Stimulated activated CD4-positive, alpha-beta T cell treated with anti-CD3 and anti-CD28 coated beads, Interleukin-4, amount 100 ng/mL, for 48 hours (primary cell): ENCODE data around the gene NLK.

Source experiments
- DNase-seq, 2 donors: peaks; one replicate each; pipeline ENCODE4 v3.0.0-alpha.2; 2020; ENCODE audit warnings: low read depth in 2 of 2

Gene NLK

GRCh38 chr17:28113269-28113668 is 70.8 kb downstream of the NLK start:
- no peak for DNase-seq

- no peak for DNase-seq
Measured at GRCh38 chr17:28115046-28115445, 72.6 kb downstream of the NLK start.

GRCh38 chr17:28117304-28117703 is 74.8 kb downstream of the NLK start:
- DNase-seq, result no peak

GRCh38 chr17:28118362-28118761 is 75.9 kb downstream of the NLK start:
- DNase-seq, result no peak

GRCh38 chr17:28119046-28119445 is 76.6 kb downstream of the NLK start:
- DNase-seq, result no peak

- DNase-seq, result no peak
Measured at GRCh38 chr17:28119560-28119959, 77.1 kb downstream of the NLK start.

- no peak for DNase-seq
Measured at GRCh38 chr17:28120766-28121165, 78.3 kb downstream of the NLK start.

- no peak for DNase-seq
Measured at GRCh38 chr17:28124962-28125361, 82.5 kb downstream of the NLK start.

GRCh38 chr17:28125526-28126378 is 83.3 kb downstream of the NLK start:
- DNase-seq, result no peak

- no peak for DNase-seq
Measured at GRCh38 chr17:28127196-28127595, 84.7 kb downstream of the NLK start.

- DNase-seq, result no peak
Measured at GRCh38 chr17:28128779-28129178, 86.3 kb downstream of the NLK start.

- no peak for DNase-seq
Measured at GRCh38 chr17:28130472-28130871, 88.0 kb downstream of the NLK start.

GRCh38 chr17:28131599-28131998 is 89.1 kb downstream of the NLK start:
- DNase-seq, result no peak

GRCh38 chr17:28133562-28133970 is 91.1 kb downstream of the NLK start:
- no peak for DNase-seq

- no peak for DNase-seq
Measured at GRCh38 chr17:28136923-28137322, 94.4 kb downstream of the NLK start.

- no peak for DNase-seq
Measured at GRCh38 chr17:28139822-28140221, 97.3 kb downstream of the NLK start.

- DNase-seq, result no peak
Measured at GRCh38 chr17:28141313-28141712, 98.8 kb downstream of the NLK start.

- DNase-seq, result no peak
Measured at GRCh38 chr17:28141773-28142172, 99.3 kb downstream of the NLK start.

GRCh38 chr17:28142305-28142704 is 99.8 kb downstream of the NLK start:
- no peak for DNase-seq

GRCh38 chr17:28144019-28144418 is 101.5 kb downstream of the NLK start:
- no peak for DNase-seq

GRCh38 chr17:28145348-28145747 is 102.9 kb downstream of the NLK start:
- DNase-seq, result no peak

GRCh38 chr17:28147017-28147416 is 104.5 kb downstream of the NLK start:
- no peak for DNase-seq

- no peak for DNase-seq
Measured at GRCh38 chr17:28151001-28151400, 108.5 kb downstream of the NLK start.

- no peak for DNase-seq
Measured at GRCh38 chr17:28154214-28154613, 111.7 kb downstream of the NLK start.
